Stimulated activated CD4-positive, alpha-beta T cell treated with anti-CD3 and anti-CD28 coated beads, Interleukin-1b, Interleukin-23, amount 100 ng/mL, for 4 hours (primary cell): Measurements from ENCODE around the gene OSBP2.

Source experiments
- DNase-seq, 2 donors: peaks; one replicate each; pipeline ENCODE4 v3.0.0-alpha.2; 2020; ENCODE audit warnings: low read depth in 2 of 2

Gene OSBP2

DNA sequence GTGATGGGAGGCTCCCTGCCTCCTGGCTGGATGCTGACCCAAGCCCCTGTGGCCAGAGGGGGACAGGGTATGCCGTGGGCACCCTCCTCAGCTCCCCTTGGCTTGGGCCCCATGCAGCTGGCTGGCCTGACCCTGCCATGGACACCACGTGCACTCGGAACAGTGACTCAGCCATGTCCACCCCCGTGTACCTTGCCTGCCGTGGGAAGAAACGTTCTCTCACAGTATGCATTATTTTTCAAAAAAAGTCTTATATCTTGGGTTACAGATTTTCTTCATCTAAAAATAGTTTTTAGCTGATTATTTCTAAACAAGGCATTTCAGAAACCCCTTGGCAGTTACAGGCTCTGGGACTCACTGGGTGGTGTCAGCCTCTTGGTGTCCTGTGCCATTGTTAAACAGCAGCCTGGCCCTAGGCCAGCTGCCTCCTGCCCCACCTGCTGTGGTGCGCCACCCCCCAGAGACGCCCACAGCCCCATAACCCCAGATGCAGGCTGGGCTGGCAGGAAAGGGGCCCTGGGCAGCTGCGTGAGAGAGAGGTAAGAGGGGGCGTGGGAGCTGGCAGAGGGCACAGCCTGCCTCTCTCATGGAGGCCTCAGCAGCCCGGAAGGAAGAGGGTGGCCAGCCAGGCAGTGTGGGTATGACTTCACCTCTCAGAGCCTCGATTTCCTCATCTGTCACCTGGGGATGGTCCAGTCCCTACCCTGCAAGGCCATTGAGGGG is 174.2 kb downstream of the OSBP2 start:
- no peak for DNase-seq

DNA sequence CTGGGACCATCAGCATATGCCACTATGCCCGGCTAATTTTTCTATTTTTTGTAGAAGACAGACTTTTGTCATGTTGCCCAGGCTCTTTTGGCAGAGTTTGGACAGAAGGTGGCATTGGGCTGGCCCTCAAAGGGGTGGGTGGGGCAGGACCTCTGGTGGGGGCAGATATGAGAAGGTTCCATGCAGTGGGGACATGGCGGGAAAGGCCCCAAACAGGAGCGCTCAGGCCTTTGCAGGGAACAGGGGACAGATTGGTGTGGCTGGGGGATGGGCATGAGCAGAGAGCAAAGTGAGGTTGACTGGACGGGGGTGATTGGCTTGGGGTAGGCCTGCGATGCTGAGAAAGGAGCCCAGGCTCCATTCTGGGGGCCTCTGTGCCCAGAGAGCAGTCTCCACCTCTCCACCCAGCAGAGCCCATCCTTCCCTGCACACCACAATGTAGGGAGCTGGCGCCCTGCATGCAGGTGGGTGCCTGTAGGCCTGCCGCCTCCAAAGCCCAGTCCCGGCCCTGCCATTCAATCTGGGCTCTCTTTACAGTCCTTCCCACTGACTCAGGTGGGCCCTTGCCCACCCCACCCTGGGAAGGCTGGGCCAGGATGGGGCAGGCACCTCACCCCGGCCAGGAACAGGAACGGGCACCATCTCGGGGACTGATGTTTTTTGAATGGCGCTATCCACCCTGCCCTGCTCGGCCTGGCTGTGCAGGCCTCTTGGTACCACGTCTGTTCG is 175.2 kb downstream of the OSBP2 start:
- DNase-seq = no peak

GRCh38 chr22:30870451-30871345 is 176.0 kb downstream of the OSBP2 start:
- no peak for DNase-seq

- no peak for DNase-seq
Observed at GRCh38 chr22:30871391-30872284, 177.0 kb downstream of the OSBP2 start.

DNA sequence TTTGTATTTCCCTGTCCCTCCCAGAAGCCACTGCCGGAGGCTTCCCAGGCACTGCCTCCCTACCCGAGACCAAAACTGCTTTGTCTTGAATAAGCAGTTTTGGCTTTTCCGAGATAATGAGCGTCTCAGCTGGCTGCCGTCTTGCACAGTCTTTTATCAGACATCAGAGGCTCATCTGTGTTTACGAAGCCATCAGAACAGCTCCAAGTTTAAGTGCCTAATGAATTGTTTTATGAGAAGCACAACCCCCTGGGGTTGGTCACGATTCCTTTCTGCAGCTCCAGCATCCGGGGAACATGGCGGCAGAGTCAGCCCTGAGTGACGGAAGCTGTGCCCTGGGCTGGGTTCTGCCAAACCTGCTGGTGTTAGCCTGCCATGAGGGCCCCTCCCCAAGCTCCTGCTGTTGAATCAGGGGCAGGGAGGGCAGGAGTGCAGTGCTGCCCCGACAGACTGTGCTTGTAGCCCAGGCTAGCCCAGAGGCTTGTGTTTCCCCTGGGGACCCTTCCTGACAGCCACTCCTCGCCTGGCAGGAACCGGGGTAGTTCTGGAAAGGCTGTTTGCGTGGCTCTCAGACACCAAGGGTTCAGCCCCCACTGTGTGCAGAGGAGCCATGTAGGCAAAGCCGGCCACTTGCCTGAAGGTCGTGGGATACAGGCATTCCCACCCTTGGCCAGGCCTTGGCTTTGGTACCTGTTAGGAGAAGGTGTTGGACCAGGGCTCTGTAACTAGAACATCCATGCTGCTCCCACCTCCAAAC is 177.8 kb downstream of the OSBP2 start:
- DNase-seq = no peak

DNA sequence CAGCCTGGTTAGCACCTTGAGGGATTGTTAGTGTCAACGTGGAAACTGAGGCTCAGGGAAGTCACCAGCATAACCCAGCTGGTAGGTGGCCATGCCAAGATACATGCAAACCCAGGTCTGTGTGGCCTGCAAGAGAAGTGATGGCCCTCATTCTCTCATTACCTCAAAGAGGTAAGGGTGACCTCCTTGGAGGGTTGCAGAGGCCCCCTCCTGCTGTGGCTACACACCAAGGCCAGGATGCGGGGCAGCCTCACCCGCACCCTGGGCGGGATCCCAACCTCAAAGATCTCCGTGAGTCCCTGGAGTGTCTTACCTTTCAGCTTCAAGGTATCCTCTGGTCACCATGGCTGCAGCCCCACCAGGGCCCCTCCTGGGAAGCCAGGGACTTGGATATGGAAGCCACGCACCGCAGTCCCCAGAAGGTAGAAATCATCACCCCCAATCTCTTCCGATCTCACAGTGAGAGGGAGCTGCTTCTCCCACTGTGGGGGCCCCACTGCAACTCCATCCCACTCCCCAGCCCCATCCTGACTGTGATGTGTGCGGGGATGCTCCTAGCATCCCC is 178.5 kb downstream of the OSBP2 start:
- DNase-seq = no peak

DNA sequence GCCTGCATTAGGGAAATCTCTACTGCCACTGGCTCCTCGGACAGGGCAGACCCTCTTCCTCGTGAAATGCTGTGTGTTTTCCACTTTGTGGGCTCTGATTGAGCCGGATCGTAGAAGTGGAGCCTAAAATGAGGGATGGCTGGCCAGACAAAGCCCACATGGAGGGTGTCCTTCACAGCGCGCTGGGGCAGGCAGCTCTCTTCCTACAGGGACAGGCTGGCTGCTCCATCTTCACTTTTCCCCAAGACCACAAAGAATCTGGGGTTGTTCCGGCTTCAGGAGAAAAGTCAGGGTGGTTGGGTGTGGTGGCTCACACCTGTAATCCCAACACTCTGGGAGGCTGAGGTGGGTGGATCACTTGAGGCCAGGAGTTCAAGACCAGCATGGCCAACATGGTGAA is 179.0 kb downstream of the OSBP2 start:
- no peak for DNase-seq

DNA sequence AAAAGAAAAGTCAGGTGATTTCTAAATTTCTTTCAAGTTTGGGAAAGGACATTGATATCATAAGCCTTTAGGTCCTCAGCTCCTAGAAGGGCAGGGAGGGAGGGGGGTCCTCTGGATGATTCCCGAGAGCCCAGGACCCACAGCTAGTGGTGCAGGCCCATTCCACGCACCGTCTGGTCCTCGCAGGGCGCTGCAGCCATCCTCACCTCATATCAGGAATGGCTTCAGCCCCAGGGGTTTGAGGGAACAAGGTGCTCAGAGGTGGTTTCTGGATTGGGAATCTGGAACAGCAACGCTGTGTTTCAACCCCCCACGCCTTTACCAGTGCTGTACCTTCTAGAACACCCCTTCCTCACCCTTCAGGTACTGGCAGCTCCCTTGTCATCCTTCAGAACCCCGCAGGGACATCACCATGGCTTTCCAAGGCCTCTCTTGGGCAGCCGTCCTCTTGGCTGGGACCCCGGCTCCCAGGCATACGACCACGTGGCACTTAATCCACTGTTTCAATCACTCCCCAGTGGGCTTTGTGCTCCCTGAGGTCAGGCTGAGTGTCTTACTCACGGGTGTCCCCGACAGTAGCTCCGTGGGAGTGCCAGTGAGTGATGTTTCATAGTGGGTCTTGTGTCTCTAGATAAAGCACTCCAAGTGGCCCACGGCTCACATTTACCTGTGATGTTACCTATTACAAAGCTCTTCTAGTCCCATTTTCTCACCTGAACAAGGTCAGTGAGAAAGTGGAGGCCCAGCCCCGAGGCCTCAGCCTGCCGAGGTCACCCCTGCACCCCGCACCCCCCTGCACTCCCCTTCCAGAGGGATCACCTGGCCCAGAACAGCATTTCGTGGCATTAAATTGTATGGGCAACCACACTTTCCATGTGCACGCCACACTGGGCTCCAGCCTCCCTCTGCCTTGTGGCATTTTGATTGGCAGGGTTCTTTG is 180.0 kb downstream of the OSBP2 start:
- no peak for DNase-seq

GRCh38 chr22:30875481-30876215 is 181.0 kb downstream of the OSBP2 start:
- no peak for DNase-seq

DNA sequence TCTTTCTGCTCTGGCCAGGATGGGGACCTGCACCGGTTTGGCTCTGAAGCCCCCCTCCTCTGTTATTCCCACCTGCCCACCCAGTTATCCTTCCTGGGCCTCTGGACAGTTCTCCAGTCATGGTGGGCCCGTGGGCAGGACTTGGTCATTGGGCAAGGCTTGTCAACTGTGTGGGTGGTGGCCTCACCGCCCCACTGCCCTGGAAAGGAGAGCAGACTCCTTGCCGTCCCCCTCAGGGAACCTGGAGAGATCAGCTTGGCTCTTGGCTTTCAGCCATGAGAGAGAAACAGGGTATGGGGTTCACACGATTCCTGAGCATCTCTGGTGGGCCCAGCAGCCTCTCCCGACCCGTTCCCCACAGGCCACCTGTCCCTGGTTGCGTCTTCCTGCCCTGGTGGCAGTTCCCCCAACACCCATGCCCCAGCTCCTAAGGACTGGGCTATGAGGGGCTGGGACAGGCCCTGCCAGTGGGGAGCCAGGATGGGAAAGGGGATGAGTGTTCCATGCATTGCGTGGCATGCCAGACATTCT is 181.6 kb downstream of the OSBP2 start:
- no peak for DNase-seq

DNA sequence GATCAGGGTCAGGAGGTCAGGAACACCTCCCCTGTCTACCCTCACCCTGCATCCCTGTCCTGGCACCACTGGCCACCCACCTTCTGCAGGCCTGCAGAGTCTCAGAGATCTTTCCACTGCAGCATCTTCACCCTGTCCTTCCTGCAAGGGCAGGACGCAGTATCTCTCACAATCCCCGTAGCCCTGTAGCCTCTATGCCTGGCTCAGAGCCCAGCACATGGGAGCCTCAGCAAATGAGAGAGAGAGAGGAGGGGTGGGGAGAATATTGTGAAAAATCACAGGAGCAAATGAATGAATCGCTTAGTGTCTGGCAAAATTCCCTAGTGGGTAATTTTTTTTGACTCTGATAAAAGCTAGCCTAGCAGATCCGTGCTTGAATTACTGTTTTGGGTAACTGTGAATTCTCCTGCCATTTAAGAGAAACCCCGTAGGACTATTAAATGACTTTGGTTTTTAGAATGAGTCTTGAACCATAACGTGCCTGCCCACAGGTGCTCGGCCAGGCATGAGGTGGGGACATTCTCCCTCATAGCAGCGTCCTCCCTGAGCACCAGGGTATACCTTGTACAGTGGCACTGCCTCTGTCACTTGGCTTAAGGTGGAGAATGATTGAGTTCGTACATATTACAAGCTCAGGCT is 182.4 kb downstream of the OSBP2 start:
- DNase-seq = no peak

DNA sequence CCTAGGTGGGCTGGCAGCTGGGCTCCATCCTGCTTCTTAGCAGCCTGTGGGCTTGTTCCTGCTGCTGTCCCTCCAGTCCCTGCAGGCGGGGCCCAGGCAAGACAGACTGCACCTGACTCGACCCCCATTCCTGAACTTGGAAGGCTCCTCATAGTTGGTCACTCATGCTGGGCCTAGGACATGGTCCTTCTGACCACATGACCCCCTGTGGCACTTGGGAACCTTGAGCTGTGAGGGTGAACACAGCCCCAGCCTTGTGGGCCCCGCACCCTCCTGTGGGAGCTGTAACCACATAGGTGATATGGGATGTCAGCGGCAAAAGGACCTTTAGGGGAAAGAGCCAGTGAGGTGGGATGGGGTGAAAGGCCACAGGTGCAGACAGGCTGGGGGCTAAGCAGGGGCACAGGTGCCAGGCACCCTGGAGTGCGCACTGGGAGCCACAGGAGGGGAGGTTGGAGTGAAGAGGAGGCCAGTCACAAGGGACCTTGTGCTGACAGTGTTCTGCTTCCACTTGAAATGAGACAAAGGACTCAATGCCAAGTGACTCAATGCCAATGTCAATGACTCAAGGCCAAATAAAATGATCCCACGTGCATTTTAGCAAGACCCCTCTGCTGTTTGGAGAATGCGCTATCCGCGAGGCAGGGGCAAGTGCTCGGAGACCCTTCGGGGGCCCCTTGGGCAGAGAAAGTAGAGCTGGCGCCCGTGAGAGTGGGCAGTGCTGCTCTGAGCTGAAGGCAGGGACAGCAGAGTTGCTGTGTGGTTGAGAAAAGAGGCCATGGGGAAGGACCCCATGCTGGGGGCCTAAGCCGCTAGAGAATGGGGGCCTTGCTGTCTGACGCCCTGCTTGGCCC is 183.2 kb downstream of the OSBP2 start:
- no peak for DNase-seq

- no peak for DNase-seq
Observed at GRCh38 chr22:30878516-30879414, 184.1 kb downstream of the OSBP2 start.

GRCh38 chr22:30879415-30879797 is 184.7 kb downstream of the OSBP2 start:
- no peak for DNase-seq

- DNase-seq = no peak
Observed at GRCh38 chr22:30880181-30880601, 185.5 kb downstream of the OSBP2 start.

GRCh38 chr22:30880847-30881246 is 186.2 kb downstream of the OSBP2 start:
- DNase-seq = no peak
